ENCODE data around the gene PATE4.
"Not testable (repeated sequence)": the region's sequence is repeated elsewhere in the genome, so short reads cannot be mapped to it uniquely, and the experiment has no call there.

The PATE4 gene

GRCh38 chr11:125833016-125833415 is at the start of gene PATE4:
Gene PATE4 (plus strand): TSS chr11:125833316. CDS start chr11:125833360, 44 bp downstream.
- no peak for DNase-seq

GRCh38 chr11:125784678-125785077 is 48.4 kb upstream of the PATE4 start:
- DNase-seq: no peak

- DNase-seq: no peak
Observed at GRCh38 chr11:125787827-125788226, 45.3 kb upstream of the PATE4 start, which contains the start of gene PATE3. Gene PATE3 (plus strand): TSS chr11:125788127. CDS start chr11:125788152, 25 bp downstream.

GRCh38 chr11:125790825-125791224 is 42.3 kb upstream of the PATE4 start:
- no peak for DNase-seq

GRCh38 chr11:125797641-125798040 is 35.5 kb upstream of the PATE4 start:
- no peak for DNase-seq

- no peak for DNase-seq
Observed at GRCh38 chr11:125799808-125800207, 33.3 kb upstream of the PATE4 start.

- DNase-seq: no peak
Observed at GRCh38 chr11:125802387-125802786, 30.7 kb upstream of the PATE4 start.

- peak; percentile 7 to 58 for DNase-seq
Observed at GRCh38 chr11:125807909-125808308, 25.2 kb upstream of the PATE4 start.

GRCh38 chr11:125835748-125836147 is 2.6 kb downstream of the PATE4 start:
- DNase-seq: no peak

- no peak for DNase-seq
Observed at GRCh38 chr11:125842321-125842948, 9.3 kb downstream of the PATE4 start.

GRCh38 chr11:125846188-125846587 is 13.1 kb downstream of the PATE4 start:
- no peak for DNase-seq

- DNase-seq: not testable (repeated sequence)
Observed at GRCh38 chr11:125857670-125858069, 24.6 kb downstream of the PATE4 start.

GRCh38 chr11:125862786-125863185 is 29.7 kb downstream of the PATE4 start:
- not testable (repeated sequence) for DNase-seq

GRCh38 chr11:125865354-125865753 is 32.2 kb downstream of the PATE4 start:
- DNase-seq: not testable (repeated sequence)

- no peak for DNase-seq
Observed at GRCh38 chr11:125869521-125869920, 36.4 kb downstream of the PATE4 start.

GRCh38 chr11:125871391-125872137 is 38.4 kb downstream of the PATE4 start:
- DNase-seq: peak; percentile 16 to 53

- DNase-seq: no peak
Observed at GRCh38 chr11:125872138-125872491, 39.0 kb downstream of the PATE4 start.

GRCh38 chr11:125873881-125874555 is 40.9 kb downstream of the PATE4 start:
- DNase-seq: no peak

GRCh38 chr11:125874556-125875124 is 41.5 kb downstream of the PATE4 start:
- peak; percentile 71 to 83 for DNase-seq

- no peak for DNase-seq
Observed at GRCh38 chr11:125881291-125881690, 48.2 kb downstream of the PATE4 start.

- no peak for DNase-seq
Observed at GRCh38 chr11:125883375-125883774, 50.3 kb downstream of the PATE4 start.

GRCh38 chr11:125886997-125887372 is 53.9 kb downstream of the PATE4 start:
- no peak for DNase-seq

All from NCI-H446 (cell line).